Right renal cortex interstitium (tissue), 3 donors: ENCODE measurements around the gene IFNA2. TPM values are rescaled to one million over a fixed set of nuclear protein-coding genes. Genes with fewer than 3 reads are reported as not detected.
"Not testable (repeated sequence)": the region's sequence is repeated elsewhere in the genome, so short reads cannot be mapped to it uniquely, and the experiment has no call there.

Experiments
- DNase-seq, 3 donors: peaks; one replicate each; pipeline ENCODE4 v3.0.0-alpha.2; 2013; ENCODE audit warnings: low read depth in 3 of 3, low spot score in 2 of 3
- polyA plus RNA-seq, 3 donors: library from polyadenylated mRNA; unstranded; fragments of 120-200 nt; gene quantifications; one replicate each; pipeline ENCODE4 v1.2.1, GENCODE V29; 2013; ENCODE audit not compliant: insufficient read length in 3 of 3

IFNA2 gene
- polyA plus RNA-seq, 3 donors, result not detected

- DNase-seq, result no peak
Measured at GRCh38 chr9:21383627-21384026, 1.6 kb downstream of the IFNA2 start.

DNA sequence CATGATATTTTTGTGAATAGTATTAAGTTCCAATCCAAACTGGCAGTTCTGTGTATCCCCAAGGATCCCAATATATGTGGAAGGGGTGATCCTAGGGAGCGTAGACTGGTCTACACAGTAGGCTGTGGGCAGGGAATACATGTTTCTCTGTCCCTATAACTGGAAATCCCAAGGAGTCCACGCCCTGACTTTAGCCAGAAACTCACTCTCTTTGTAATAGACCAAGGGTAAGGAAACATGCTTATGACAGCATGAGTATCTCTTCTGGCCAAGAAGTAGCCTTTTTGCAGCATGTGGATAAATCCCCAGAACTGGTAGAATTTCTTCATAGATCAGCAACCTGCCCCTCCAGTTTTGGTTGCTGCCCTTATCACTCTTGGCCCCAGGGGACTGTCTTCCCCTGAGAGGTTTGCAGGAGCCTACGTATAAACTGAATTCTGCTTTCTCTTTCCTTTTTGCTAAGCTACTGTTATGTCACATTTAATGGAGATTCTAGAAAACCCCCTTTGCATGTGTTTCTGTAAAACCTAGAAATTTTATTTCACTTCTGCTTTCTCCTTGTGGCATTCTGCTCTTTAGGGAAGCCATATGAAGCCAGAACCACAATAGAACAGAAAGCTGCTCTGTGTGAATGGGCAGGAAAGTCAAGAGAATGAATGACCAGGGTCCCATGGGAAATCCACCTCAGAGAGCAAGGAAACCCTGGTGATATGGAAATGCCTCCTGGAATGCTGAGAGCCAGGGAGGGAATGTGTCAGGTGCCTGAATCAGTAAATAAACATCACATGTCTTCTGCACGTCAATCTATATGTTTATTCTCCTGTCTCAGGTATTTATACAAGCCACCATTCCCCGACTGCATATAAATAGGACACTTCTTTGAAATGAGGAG is 3.5 kb downstream of the IFNA2 start:
- DNase-seq, result no peak

DNA sequence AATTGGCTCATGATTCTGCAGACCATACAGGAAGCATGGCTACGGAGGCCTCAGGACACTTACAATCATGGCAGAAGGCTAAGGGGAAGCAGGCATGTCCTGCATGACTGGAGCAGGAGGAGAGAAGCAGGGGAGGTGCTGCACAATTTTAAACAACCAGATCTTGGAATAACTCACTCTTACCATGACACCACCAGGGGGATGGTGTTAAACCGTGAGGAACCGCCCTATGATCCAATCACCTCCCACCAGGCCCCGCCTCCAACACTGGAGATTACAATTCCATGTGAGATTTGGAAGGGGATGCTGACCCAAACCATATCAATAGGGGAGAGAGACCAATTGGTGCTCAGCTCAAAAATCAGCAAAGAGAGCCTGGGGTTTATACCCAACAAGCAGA is 13.7 kb downstream of the IFNA2 start:
- not testable (repeated sequence) for DNase-seq

DNA sequence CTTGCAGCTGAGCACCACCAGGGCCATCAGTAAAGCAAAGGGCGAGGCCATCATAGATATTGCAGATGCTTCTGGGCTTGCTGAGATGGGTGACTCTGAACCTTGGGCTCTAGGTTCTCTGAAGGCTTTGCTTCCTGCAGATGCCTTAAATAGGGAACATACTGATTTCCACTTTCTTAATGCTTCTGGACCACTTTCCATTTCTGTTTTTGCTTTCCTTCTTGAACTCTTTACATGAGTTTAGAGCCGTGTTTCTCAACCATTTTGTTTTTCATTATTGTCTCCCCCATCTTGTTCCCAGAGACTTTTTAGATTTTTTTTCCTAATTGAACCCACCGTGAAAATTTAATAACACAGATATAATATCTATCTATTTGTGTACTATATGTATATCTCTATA is 17.2 kb downstream of the IFNA2 start, which contains the start of gene IFNA13:
Gene IFNA13, minus strand, starts transcription at position 101 of the 400 bp plus-strand sequence. Its CDS starts 47 bp downstream, at position 54.
- DNase-seq, result no peak

DNA sequence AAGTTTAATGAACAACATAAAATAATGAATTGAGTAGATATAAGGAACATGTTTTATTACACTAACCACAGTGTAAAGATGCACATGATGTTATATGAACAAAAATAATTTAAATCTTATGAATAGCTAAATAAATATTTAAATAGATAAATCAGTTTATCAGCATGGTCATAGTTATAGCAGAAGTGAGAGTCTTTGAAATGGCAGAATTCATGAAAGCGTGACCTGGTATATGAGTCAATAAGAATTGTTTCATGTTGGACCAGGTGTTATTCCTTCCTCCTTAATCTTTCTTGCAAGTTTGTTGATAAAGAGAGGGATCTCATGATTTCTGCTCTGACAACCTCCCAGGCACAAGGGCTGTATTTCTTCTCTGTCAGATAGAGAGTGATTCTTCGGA is 18.0 kb downstream of the IFNA2 start:
- DNase-seq, result not testable (repeated sequence)

GRCh38 chr9:21362287-21362686 is 22.9 kb downstream of the IFNA2 start:
- no peak for DNase-seq

DNA sequence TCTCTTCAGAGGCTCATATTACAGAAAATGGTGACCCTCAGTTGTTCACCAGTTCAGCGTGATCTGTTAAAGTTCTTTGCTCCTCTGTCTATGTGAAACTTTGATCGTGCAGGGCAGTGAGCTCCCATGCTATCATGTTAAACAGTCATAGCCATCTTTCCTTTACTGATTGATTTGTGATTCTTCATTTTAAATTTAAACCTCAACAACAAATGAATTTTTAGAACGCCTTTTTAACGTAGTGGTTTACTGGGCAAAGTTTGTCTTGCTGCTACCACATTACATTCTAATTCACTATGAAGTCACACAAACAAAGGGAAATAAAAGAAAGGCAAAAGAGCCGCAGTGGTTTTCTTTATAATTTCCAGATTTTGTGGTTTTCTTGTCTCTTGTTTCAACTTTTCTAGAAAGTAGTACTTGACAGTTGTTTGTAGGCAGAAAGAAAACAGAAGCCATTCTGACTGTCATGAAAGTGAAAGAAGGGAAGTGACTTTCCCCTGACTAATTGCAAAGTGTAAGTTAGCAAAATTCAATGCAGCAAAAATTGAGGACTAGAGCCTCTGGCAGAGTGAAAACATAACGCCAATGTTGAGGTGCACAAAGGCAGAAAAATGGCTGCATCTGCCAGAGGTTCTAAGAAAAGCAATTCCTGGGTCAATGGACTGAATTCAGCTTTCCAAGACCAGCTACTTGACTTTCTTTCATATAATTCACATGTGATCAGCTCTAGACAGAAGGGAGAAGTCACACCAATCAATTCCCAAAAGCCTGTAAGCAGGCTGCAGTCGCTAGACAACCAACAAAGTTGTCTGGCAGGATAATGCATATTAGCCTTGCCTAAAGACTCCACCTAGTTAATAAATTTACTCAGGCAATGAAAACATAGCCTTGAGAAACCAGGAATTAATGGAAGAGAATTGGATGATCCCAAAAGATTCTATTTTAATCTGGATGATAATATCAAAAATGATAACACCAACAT is 27.4 kb downstream of the IFNA2 start:
- DNase-seq, result no peak

DNA sequence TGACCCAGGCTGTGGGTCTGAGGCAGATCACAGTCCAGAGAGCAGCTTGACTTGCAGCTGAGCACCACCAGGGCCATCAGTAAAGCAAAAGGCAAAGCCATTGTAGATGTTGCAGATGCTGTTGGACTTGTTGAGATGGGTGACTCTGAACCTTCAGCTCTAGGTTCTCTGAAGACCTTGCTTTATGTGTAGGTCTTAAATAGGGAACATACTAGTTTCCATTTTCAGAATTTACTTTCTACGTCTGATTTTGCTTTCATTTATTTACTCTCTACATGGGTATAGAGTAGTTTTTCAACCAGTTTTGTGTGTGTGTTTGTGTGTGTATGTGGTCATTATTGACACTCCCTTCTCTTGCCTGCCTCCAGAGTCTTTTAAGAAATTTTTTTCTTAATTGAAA is 34.4 kb downstream of the IFNA2 start, which contains the start of gene IFNA6:
Gene IFNA6, minus strand, starts transcription at position 101 of the 400 bp plus-strand sequence. Its CDS starts 0 bp downstream, at position 101.
- no peak for DNase-seq

DNA sequence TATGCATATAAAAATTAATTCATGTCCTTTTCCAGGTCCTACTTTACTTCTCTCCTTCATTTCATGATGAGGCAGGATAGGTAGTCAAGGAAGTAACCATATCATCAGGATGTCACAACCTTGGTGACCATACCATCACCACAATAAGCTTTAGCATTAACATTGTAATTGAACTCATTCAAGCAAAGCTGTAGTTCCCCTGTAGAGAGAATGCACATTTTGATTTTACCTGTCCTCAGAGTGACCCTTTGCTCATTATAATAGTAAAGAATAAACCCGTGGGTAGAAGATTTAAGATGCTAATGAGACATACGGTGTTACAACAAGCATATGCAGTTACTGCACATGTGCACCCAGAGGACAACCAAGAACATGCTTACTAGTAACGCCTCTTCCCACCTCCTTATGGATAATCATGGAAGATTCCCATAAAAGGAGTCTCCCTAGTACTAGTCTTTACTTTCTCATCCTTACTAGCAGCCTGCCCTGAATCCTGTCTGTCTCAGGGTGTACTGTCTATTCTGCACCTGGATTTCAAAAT is 36.7 kb downstream of the IFNA2 start:
- DNase-seq, result no peak

- no peak for DNase-seq
Measured at GRCh38 chr9:21340735-21341134, 44.5 kb downstream of the IFNA2 start.

GRCh38 chr9:21336457-21336856 is 48.7 kb downstream of the IFNA2 start:
- DNase-seq, result no peak

DNA sequence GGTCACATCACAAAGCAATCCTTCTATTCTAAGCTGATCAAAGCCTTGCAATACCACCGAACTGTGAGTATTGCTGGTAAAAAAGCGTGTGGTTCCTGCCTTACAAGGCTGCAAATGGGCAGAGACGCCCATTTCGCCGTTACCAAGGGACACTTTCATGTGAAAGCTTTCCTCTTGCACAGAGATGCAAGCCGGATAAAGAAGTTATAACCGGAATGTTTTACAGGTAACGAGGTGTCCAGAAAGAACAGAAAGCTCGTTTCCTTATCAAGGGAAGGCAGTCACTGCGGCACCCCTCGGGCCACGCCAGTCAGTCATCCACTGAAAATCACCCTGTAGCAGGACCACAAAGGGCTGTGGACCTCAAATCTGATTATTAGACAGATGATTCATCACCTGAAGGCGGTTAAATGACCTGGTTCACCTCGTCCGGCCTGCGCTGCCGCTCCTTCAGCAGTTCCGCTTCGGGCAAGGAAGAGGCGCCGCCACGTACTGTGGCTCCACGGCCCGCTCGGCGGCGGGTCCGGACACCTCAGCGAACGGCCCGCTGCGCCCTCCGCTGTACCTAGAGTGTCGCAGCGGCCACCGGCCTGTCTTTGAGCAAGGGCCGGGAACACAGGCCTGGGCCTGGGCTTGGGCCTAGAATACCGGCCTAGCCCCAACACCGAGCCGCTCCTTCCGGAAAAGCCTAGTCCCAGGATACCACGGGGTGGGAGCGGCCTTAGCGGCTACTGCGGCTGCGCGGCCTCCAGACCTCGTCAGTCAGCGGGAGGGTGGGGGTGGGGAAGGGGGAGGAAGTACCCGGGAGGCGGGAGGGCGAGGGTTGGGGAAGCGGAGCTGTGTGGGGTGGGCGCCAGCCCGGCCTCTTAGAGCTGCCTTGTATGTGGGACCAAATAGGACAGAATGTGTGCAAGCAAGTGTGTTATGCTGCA is 50.2 kb downstream of the IFNA2 start, which contains the start of gene KLHL9:
Gene KLHL9, minus strand, starts transcription at position 704 of the 932 bp plus-strand sequence. Its CDS starts 545 bp downstream, at position 159.
- peak; percentile 81 to 86 (median 83) for DNase-seq

Other genes starting within 250 kb of the IFNA2 start
- gene IFNW1, start 243.6 kb downstream of the IFNA2 start, polyA plus RNA-seq, result not detected
- not detected for gene IFNA21, start 218.7 kb downstream of the IFNA2 start, polyA plus RNA-seq
- gene IFNA4, start 197.8 kb downstream of the IFNA2 start, polyA plus RNA-seq, result not detected
- not detected for gene IFNA7, start 183.2 kb downstream of the IFNA2 start, polyA plus RNA-seq
- not detected for gene IFNA10, start 178.3 kb downstream of the IFNA2 start, polyA plus RNA-seq
- gene IFNA16, start 168.1 kb downstream of the IFNA2 start, polyA plus RNA-seq, result not detected
- gene IFNA17, start 157.2 kb downstream of the IFNA2 start, polyA plus RNA-seq, result not detected
- not detected for gene IFNA14, start 145.4 kb downstream of the IFNA2 start, polyA plus RNA-seq
- not detected for gene IFNA5, start 80.1 kb downstream of the IFNA2 start, polyA plus RNA-seq
- gene KLHL9, start 50.0 kb downstream of the IFNA2 start, polyA plus RNA-seq, result 10 to 100 TPM; 54.4 to 58.0 (median 57.5) TPM
- not detected for gene IFNA6, start 34.5 kb downstream of the IFNA2 start, polyA plus RNA-seq
- not detected for gene IFNA13, start 17.3 kb downstream of the IFNA2 start, polyA plus RNA-seq
- not detected for gene IFNA8, start 23.7 kb upstream of the IFNA2 start, polyA plus RNA-seq
- not detected for gene IFNA1, start 55.0 kb upstream of the IFNA2 start, polyA plus RNA-seq
- gene IFNE, start 96.9 kb upstream of the IFNA2 start, polyA plus RNA-seq, result under 1 TPM in 2 of 3 donors, not detected in 1; 0.08 TPM